ENCODE results near the gene CEP72.
"Not testable (repeated sequence)": the region's sequence is repeated elsewhere in the genome, so short reads cannot be mapped to it uniquely, and the experiment has no call there.

CEP72 gene

DNA sequence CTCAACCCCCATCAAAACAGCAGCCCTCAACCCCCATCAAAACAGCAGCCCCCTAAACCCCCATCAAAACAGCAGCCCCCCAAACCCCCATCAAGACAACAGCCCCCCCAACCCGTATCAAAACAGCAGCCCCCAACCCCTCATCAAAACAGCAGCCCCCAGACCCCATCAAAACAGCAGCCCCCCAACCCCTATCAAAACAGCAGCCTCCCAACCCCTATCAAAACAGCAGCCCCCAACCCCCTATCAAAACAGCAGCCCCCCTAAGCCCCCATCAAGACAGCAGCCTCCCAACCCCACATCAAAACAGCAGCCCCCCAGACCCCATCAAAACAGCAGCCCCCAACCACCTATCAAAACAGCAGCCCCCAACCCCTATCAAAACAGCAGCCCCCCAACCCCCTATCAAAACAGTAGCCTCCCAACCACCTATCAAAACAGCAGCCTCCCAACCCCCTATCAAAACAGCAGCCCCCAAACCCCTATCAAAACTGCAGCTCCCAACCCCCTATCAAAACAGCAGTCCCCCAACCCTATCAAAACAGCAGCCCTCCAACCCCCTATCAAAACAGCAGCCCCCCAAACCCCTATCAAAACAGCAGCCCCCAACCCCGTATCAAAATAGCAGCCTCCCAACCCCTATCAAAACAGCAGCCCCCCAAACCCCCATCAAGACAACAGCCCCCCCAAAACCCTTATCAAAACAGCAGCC is 79.8 kb downstream of the CEP72 start:
- H3K36me3 ChIP-seq, result no peaks in the 10 kb centered on the region
- H3K4me1 ChIP-seq, result no peaks in the 10 kb centered on the region
- no peaks in the 10 kb centered on the region for H3K9me3 ChIP-seq
- peaks cover 2% of the 10 kb centered on the region; the same call in 1 of the 2 replicates for H3K27me3 ChIP-seq
- DNase-seq, result no peak
- TF ChIP-seq, protein P1, sequence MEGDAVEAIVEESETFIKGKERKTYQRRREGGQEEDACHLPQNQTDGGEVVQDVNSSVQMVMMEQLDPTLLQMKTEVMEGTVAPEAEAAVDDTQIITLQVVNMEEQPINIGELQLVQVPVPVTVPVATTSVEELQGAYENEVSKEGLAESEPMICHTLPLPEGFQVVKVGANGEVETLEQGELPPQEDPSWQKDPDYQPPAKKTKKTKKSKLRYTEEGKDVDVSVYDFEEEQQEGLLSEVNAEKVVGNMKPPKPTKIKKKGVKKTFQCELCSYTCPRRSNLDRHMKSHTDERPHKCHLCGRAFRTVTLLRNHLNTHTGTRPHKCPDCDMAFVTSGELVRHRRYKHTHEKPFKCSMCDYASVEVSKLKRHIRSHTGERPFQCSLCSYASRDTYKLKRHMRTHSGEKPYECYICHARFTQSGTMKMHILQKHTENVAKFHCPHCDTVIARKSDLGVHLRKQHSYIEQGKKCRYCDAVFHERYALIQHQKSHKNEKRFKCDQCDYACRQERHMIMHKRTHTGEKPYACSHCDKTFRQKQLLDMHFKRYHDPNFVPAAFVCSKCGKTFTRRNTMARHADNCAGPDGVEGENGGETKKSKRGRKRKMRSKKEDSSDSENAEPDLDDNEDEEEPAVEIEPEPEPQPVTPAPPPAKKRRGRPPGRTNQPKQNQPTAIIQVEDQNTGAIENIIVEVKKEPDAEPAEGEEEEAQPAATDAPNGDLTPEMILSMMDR (IDR thresholded peaks at IDR 0.05; ENCODE audit: low read depth, low read length), result no peak
- H3K4me3 ChIP-seq (ENCODE audit: low read depth, low read length), result peak overlapping the region; percentile 46

DNA sequence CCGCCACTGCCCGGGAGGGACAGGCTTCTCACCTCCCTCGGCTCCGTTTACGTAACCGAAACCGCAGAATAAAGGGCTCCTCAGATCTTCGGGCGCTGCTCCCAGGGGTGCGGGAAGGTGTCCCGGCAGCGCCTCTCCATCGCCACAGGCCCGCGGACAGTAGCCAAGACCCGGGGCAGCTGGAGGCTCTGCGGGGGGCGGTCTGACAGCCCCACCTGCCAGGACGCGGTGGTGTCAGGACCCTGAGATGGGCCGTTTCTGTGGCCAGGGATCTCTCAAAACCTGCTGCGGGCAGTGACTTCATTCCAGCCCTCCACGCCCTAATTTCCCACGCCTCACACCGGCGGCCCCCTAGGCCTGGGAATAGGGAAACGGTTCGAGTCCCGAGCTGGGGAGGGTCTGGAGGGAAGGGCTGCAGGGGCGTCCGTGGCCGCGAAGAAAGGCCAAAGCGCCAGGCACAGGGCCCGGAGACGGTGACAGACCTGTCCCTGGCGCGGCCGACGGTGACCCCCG is 80.4 kb downstream of the CEP72 start:
- H3K9me3 ChIP-seq, H3K36me3 ChIP-seq, H3K4me1 ChIP-seq, H3K27me3 ChIP-seq: not testable (repeated sequence)
- peak overlapping the region; percentile 46 for H3K4me3 ChIP-seq (ENCODE audit: low read depth, low read length)
- DNase-seq, result peak; percentile 27

DNA sequence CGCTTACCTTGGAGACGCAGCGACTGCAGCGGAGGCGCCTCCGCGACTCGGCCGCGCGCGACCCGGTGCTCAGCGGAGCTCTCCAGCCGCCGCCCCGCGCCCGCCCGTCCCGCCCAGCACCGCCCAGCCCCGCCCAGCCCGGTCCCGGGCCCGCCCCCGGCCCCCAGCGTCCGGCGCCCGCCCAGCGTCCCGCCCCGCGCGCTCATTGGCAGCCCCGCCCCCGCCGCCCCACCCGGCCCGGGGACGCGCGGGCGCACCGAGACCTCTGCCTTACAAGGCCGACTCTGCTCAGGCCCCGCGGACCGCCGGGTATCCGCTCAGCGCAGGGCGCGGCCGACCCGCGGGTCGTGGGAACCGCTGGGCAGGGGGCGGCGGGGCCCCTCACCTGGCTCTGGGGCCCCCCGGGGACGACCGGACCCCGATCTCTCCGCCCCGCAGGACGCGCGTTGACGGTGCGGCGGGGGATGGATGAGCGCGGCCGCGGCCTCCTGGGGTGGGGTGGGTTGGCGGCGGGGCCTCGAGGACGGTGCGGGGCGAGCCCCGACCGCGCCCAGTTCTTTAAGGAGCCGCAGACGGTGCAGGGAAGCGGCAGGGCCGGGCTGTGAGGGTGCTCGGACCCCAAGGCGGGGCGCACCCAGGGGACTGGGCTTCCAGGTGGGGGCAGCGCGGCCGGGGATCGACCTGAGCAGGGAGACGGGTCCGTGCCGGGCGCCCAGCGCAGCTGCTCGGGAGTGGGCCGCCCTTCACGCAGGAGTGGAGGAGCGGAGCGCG is 81.3 kb downstream of the CEP72 start, which contains the start of gene TPPP:
TSS of gene TPPP (minus strand) at position 82 of the 771 bp plus-strand sequence. CDS start 15,292 bp downstream, outside the sequence.
- not testable (repeated sequence) for H3K4me1 ChIP-seq, H3K27me3 ChIP-seq, H3K36me3 ChIP-seq, H3K9me3 ChIP-seq
- peak; percentile 93 for DNase-seq
- peak within 1 kb of the TSS; percentile 51 for H3K4me3 ChIP-seq (ENCODE audit: low read depth, low read length)

DNA sequence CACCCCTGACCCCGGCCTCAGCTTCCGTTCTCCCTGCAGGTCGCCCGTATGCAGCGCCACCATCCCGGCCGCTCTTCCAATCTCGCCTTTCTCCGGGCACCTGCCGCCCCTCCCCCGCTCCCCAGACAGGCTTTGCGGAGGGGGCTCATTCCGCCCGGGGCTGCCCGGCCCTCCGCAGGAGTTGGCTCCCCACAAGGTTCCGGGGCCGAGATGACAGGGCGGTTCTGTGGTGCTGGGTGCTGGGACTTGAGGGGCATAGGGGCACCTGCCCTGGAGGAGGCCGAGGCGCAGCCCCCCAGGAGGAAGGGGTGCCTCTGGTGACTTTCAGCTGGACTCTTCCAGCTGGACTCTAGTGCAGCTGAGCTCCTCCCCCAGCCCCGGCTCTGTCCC is 81.9 kb downstream of the CEP72 start:
- H3K4me3 ChIP-seq (ENCODE audit: low read depth, low read length); H3K27me3 ChIP-seq; H3K9me3 ChIP-seq; H3K36me3 ChIP-seq; DNase-seq; H3K4me1 ChIP-seq: not testable (repeated sequence)

DNA sequence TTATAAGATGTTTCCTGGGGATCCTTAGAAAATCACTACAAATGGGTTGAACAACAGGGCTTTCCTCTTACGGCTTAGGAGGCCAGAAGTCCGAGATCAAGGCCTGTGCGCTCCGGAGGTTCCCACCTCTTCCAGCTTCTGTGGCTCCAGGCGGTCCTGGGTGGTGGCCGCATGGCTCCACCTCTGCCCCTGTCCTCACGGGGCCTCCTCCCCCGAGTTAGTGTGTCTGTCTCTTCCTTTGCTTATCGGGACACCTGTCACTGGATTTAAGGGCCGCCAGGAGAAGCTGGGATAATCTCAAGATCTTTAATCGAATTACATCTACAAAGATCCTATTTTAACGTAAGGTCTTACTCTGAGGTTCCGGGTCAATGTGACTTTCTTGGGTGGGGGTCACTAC is 83.3 kb downstream of the CEP72 start:
- not testable (repeated sequence) for DNase-seq; H3K4me3 ChIP-seq (ENCODE audit: low read depth, low read length); H3K9me3 ChIP-seq; H3K27me3 ChIP-seq; H3K4me1 ChIP-seq; H3K36me3 ChIP-seq

DNA sequence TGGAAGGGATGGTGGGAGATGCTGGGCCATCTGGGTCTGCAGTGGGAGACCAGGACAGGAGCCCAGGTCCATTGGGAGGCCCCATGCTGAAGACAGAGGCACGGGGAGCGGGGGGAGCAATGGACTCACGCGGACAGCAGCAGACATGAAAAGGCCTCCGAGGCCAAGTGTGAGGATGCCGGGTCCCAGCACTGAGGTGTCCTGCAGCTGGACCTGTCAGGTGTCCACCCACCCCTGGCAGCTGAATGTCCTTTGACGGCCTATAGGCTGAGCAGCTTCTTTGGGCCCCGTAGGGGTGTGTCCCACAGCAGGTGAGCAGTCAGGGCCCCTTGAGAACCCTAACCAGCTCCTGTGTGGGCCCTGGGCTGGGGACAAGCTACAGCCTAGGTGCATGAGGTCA is 84.1 kb downstream of the CEP72 start:
- H3K27me3 ChIP-seq; H3K4me1 ChIP-seq; H3K4me3 ChIP-seq (ENCODE audit: low read depth, low read length); H3K36me3 ChIP-seq; H3K9me3 ChIP-seq; DNase-seq: not testable (repeated sequence)

DNA sequence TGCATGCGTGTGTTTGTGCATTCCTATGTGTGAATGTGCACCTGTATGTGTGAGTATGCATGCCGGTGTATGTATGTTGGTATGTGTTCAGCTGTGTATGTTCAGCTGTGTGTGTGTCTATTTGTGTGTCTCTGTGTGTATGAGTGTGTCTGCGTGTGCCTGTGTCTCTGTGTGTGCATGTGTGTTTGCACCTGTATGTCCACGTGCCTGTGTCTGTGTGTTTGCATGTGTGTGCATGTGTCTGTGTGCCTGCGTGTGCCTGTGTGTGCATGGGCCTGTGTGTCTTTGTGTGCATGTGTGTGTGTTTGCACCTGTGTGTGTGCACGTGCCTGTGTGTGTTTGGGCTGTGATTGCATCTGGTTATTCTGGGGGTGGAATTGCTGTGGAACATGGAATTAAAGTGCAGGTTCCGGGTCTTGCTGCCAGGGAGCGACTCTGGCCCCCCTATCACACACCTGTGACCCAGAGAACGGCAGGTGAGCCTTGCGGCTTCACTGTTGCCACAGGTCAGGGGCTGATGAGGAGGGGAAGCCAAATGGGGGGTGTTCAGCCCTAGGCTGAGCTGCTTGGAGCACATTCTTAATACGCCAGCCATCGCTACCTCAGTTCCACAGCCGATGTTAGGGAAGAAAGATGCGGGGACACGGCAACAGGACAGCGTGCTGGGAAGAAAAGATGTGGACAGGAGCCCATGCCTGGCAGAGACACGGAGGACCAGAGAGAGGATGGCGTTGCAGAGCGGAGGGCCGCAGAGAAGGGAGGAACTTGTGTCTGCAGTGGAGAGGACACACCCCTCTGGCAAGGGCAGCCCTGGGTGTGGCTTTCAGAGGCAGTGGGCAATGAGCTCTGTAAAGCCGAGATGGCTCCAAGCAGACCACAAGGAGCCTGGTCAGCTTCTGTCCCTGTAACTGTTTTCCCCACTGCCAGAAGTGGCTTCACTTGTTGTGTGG is 84.9 kb downstream of the CEP72 start:
- not testable (repeated sequence) for H3K27me3 ChIP-seq; H3K9me3 ChIP-seq; H3K36me3 ChIP-seq; H3K4me3 ChIP-seq (ENCODE audit: low read depth, low read length); DNase-seq; H3K4me1 ChIP-seq

Data from BE2C (cell line).